ENCODE data around the gene ARHGAP31.
A peak's percentile ranks its signal among the peaks of the same experiment; 100 is the strongest.

ARHGAP31 gene

GRCh38 chr3:119375510-119375909 lies 81.3 kb downstream of the ARHGAP31 start:
- Histone ChIP-seq H3K4me3 (no peak overlapping the region), H4K20me1 (no peaks in the 10 kb centered on the region), H3K4me1 (peaks cover 16% of the 10 kb centered on the region), H3K4me2 (no peak overlapping the region), H3K36me3 (no peaks in the 10 kb centered on the region), H3K9ac (no peak overlapping the region), H3K27me3 (no peaks in the 10 kb centered on the region), H3K27ac (no peak overlapping the region), H3K9me3 (no peaks in the 10 kb centered on the region)
- TF ChIP-seq Cebpa-rat (IDR thresholded peaks at IDR 0.05) = no peak

GRCh38 chr3:119376758-119377157 lies 82.6 kb downstream of the ARHGAP31 start:
- no peaks in the 10 kb centered on the region for H3K36me3 ChIP-seq
- no peak for TF ChIP-seq Cebpa-rat (IDR thresholded peaks at IDR 0.05)
- H3K4me1 ChIP-seq = peaks cover 16% of the 10 kb centered on the region
- no peaks in the 10 kb centered on the region for H3K27me3 ChIP-seq
- no peak overlapping the region for H3K4me3 ChIP-seq
- no peaks in the 10 kb centered on the region for H3K9me3 ChIP-seq
- no peak overlapping the region for H3K27ac ChIP-seq
- H4K20me1 ChIP-seq = no peaks in the 10 kb centered on the region
- H3K4me2 ChIP-seq = no peak overlapping the region
- no peak overlapping the region for H3K9ac ChIP-seq

GRCh38 chr3:119378259-119378803 lies 84.1 kb downstream of the ARHGAP31 start:
- Histone ChIP-seq H3K4me2 (peak overlapping the region; percentile 83), H3K27me3 (no peaks in the 10 kb centered on the region), H3K4me1 (peaks cover 16% of the 10 kb centered on the region), H3K4me3 (0 out of 2 replicates have a peak overlapping the region, but pooled peaks have one; percentile 10), H3K27ac (0 out of 2 replicates have a peak overlapping the region, but pooled peaks have one; percentile 29), H3K9me3 (no peaks in the 10 kb centered on the region), H4K20me1 (no peaks in the 10 kb centered on the region), H3K9ac (peak overlapping the region; percentile 60; the same call in 1 of the 2 replicates), H3K36me3 (no peaks in the 10 kb centered on the region)
- no peak for TF ChIP-seq Cebpa-rat (IDR thresholded peaks at IDR 0.05)

- H3K36me3 ChIP-seq = no peaks in the 10 kb centered on the region
- H3K4me3 ChIP-seq = no peak overlapping the region
- no peaks in the 10 kb centered on the region for H3K9me3 ChIP-seq
- no peak overlapping the region for H3K9ac ChIP-seq
- H3K27ac ChIP-seq = no peak overlapping the region
- H3K4me2 ChIP-seq = no peak overlapping the region
- no peak for TF ChIP-seq Cebpa-rat (IDR thresholded peaks at IDR 0.05)
- no peaks in the 10 kb centered on the region for H3K27me3 ChIP-seq
- peaks cover 16% of the 10 kb centered on the region for H3K4me1 ChIP-seq
- H4K20me1 ChIP-seq = no peaks in the 10 kb centered on the region
Measured at GRCh38 chr3:119380697-119381096, 86.5 kb downstream of the ARHGAP31 start.

- Histone ChIP-seq H3K27ac (no peak overlapping the region), H3K4me2 (no peak overlapping the region), H3K27me3 (no peaks in the 10 kb centered on the region), H3K9ac (no peak overlapping the region), H4K20me1 (no peaks in the 10 kb centered on the region), H3K9me3 (no peaks in the 10 kb centered on the region), H3K4me3 (no peak overlapping the region), H3K4me1 (peaks cover 16% of the 10 kb centered on the region), H3K36me3 (no peaks in the 10 kb centered on the region)
- no peak for TF ChIP-seq Cebpa-rat (IDR thresholded peaks at IDR 0.05)
Measured at GRCh38 chr3:119382134-119382533, 88.0 kb downstream of the ARHGAP31 start.

GRCh38 chr3:119388577-119388976 lies 94.4 kb downstream of the ARHGAP31 start:
- H3K4me1 ChIP-seq = no peaks in the 10 kb centered on the region
- H3K27ac ChIP-seq = no peak overlapping the region
- TF ChIP-seq Cebpa-rat (IDR thresholded peaks at IDR 0.05) = no peak
- no peaks in the 10 kb centered on the region for H3K27me3 ChIP-seq
- H4K20me1 ChIP-seq = no peaks in the 10 kb centered on the region
- no peaks in the 10 kb centered on the region for H3K9me3 ChIP-seq
- no peaks in the 10 kb centered on the region for H3K36me3 ChIP-seq
- no peak overlapping the region for H3K4me2 ChIP-seq
- no peak overlapping the region for H3K4me3 ChIP-seq
- no peak overlapping the region for H3K9ac ChIP-seq

- TF ChIP-seq Cebpa-rat (IDR thresholded peaks at IDR 0.05) = no peak
- Histone ChIP-seq H3K27ac (no peak overlapping the region), H4K20me1 (no peaks in the 10 kb centered on the region), H3K9ac (no peak overlapping the region), H3K36me3 (no peaks in the 10 kb centered on the region), H3K4me1 (peaks cover 9% of the 10 kb centered on the region), H3K4me3 (no peak overlapping the region), H3K4me2 (peak overlapping the region; percentile 23; the same call in 1 of the 2 replicates), H3K27me3 (no peaks in the 10 kb centered on the region), H3K9me3 (no peaks in the 10 kb centered on the region)
Measured at GRCh38 chr3:119395923-119396358, 101.8 kb downstream of the ARHGAP31 start.

- no peak for TF ChIP-seq Cebpa-rat (IDR thresholded peaks at IDR 0.05)
- H3K9ac ChIP-seq = no peak overlapping the region
- H3K4me1 ChIP-seq = peaks cover 9% of the 10 kb centered on the region
- no peak overlapping the region for H3K27ac ChIP-seq
- no peaks in the 10 kb centered on the region for H3K9me3 ChIP-seq
- no peak overlapping the region for H3K4me3 ChIP-seq
- H3K4me2 ChIP-seq = no peak overlapping the region
- no peaks in the 10 kb centered on the region for H3K36me3 ChIP-seq
- H4K20me1 ChIP-seq = no peaks in the 10 kb centered on the region
- no peaks in the 10 kb centered on the region for H3K27me3 ChIP-seq
Measured at GRCh38 chr3:119396870-119397269, 102.7 kb downstream of the ARHGAP31 start.

GRCh38 chr3:119400466-119400865 lies 106.3 kb downstream of the ARHGAP31 start:
- no peak overlapping the region for H3K4me3 ChIP-seq

GRCh38 chr3:119401069-119401468 lies 106.9 kb downstream of the ARHGAP31 start:
- Histone ChIP-seq H3K27me3 (no peaks in the 10 kb centered on the region), H4K20me1 (no peaks in the 10 kb centered on the region), H3K36me3 (no peaks in the 10 kb centered on the region), H3K4me3 (no peak overlapping the region), H3K4me1 (0 out of 2 replicates have a peak, but pooled peaks cover under 1% of the 10 kb centered on the region), H3K9me3 (no peaks in the 10 kb centered on the region), H3K4me2 (no peak overlapping the region), H3K9ac (no peak overlapping the region), H3K27ac (no peak overlapping the region)
- TF ChIP-seq Cebpa-rat (IDR thresholded peaks at IDR 0.05) = no peak

More at GRCh38 chr3:119400466-119400865, 106.3 kb downstream of the ARHGAP31 start:
- Histone ChIP-seq H3K9ac (no peak overlapping the region), H3K4me2 (no peak overlapping the region), H3K9me3 (no peaks in the 10 kb centered on the region), H4K20me1 (no peaks in the 10 kb centered on the region), H3K36me3 (no peaks in the 10 kb centered on the region), H3K27ac (no peak overlapping the region), H3K4me1 (peaks cover 6% of the 10 kb centered on the region), H3K27me3 (no peaks in the 10 kb centered on the region)
- TF ChIP-seq Cebpa-rat (IDR thresholded peaks at IDR 0.05) = no peak
